Stimulated activated CD4-positive, alpha-beta T cell treated with anti-CD3 and anti-CD28 coated beads, Interleukin-2, amount 100 ng/mL, for 4 hours (primary cell): ENCODE data around the gene SPAG8.

Experiments used
- DNase-seq: peaks from one replicate; pipeline ENCODE4 v3.0.0-alpha.2; 2020; ENCODE audit warnings: low read depth

SPAG8 gene

DNA sequence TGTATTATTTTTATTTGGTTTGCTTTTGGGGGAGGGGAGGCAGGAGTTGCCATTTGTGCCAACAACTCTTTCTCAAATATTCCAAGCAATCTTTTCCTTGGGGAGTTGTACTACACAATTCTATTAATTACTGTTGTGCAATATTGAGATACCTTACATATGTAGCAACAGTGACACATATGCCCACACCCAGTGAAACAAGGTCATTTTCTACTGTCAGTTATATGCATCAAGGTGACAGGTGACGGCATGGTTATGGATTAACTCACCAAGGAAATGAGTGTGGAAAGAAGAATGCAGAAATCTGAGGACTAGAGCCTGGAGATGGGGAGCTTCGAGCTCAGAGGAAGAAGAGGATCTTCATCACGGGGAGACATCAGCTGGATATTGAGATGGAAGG lies 40.1 kb downstream of the SPAG8 start:
- no peak for DNase-seq

DNA sequence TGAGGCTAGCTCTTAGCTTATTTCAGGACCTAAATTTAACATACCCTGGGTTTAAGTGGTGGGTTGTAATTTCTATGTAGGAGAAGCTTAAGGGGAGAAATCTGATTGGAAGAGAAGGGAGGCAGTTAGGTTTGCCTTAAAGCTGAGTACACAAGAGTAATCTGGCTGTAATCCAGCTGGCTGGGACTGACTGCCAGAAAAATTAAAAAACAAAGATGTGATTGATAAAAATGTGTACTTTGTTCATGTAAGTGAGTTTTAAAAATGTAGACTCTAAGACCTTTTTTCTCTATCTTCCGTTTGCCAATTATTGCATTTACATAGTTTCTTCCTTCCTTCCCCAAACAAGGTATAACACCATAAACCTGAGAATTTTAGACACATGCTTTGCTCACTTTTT lies 40.5 kb downstream of the SPAG8 start:
- DNase-seq: no peak

DNA sequence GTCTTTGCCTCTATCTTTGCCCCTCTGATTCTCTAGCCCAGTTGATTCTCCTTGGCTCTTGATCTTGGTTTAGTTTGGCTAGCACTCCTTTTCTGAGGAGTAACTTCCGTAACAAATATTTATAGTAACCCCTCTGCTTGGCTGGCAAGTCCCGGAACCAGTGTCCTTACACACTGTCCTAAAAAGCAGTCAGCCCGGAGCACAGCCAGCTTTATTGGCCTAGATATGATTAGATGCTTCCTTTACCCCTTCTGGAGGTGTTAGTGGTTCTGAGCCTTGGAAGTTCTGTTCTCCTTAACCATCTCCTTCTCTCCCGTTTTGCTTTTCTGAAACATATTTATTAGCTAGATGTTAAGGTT lies 41.0 kb downstream of the SPAG8 start:
- DNase-seq: no peak

DNA sequence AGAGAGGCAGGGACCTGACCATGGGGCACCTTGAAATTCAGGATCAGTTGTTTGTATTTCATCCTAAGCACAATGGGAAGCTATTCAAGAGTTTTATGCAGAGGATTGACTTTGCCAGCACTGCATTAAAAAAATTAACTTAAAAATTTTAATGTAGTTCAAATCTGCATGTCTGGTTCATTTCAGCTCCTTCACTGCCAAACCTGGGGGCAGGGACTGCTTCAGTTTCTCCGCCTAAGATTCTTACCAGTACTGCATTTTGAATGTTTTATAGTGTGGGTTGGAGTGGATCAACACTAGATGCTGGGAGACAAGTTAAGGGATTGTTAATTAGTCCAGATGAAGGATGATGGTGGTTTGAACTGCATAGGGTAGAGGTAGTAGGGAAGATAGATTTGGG lies 42.3 kb downstream of the SPAG8 start:
- DNase-seq: no peak

DNA sequence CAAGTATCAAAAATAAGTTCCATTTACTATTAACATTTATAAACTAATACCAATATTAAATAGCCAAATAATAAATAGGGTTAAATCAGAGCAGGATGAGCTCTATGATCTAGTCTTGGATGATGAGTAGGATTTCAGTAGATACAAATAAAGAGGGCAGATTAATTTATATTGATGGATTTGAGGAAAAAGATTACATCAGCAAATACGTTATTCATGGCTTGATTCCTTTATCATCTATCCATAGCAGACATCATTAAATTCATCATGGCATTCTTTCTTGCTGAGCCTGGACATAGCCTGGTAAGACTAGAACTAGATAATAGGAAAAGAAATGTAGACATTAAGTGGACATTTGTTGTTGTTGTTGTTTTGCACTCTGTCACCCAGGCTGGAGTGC lies 44.6 kb downstream of the SPAG8 start:
- no peak for DNase-seq

DNA sequence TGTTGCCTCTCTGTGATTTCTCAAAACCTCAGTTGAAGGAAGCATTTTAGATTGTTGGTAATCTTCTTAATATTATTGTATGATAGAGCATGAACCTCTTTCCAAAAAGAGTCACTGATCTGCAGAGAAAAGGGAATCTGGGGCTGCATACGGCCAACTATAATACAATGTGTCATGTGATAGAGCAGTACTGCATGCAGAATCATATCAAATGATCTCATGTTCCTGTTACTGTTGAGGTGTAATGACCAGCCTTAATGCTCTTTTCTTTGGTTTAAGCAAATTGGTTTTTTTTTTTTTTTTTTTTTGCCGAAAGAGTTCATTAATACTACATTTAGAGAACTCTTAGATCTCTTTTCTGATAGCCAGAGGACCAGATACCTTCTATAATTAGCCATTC lies 45.1 kb downstream of the SPAG8 start:
- no peak for DNase-seq

DNA sequence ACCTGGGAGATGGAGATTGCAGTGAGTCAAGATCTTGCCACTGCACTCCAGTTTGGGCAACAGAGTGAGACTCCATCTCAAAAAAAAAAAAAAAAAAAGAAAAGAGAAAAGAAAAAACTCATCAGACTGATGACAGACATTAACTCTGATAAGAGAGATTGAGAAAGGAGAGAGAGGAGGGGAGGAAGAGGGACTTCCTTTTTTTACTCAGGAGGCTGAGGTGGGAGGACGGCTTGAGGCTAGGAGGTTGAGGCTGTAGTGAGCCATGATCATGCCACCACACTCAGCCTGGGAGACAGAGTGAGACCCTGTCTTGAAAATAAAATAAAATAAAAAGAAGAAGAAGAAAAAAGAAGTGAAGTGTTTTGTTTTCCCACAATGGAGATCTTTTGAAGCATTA lies 48.3 kb downstream of the SPAG8 start:
- DNase-seq: no peak

DNA sequence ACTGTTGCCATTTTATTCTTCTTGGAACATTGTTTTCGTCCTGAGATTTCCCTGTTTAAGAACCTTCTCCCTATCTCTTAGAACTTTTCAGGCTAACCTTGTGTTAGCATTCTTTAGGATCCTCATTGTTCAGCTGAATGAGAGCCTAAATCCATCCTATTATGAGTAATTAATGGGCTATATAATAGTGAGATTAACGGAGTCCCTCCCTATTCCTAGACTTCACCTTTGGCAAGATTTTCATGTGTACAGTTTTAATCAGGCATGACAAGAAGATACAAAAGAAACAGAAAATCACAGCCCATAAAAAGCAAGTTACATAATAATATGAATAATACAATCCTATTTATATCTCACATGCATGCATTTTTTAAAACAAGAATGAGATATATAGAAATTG lies 48.9 kb downstream of the SPAG8 start:
- no peak for DNase-seq

DNA sequence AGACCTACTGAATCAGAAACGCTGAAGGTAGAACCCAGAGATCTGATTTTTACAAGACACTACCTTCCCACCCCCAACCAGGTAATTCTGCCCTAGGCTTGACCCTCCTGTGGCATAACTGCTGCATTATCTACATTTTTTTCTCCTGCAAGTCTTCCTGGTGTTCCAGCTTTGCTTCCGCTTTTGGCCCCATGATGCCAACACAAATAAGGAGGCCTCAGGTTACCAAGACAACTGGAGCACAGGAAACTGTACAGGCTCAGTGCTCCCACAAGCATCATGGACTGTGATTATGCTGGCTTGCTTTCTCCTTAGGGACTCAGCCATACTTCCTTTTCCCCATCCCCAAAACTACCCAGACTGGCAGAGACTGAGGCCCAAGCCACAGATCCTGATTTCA lies 51.4 kb downstream of the SPAG8 start:
- no peak for DNase-seq

DNA sequence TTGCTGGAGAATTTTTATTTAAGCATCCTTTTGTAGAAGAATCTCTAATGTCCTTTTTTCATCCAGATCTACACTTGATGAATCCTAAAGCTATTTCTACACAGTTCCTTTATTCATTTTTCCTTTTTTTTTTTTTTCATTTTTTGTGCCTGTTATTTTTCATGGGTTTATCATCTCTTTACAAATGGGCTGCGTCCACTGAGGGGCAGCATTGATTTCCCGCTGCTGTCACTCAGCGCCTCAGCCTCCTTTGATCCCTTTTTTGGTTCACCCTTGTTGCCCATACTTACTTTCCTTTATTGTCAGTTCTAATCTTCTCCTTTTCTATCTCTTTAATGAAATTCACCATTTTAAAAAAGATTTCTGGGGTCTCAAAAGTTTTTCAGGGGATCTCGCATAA lies 52.3 kb downstream of the SPAG8 start:
- no peak for DNase-seq
